Spleen (tissue), 7 donors: ENCODE results near the gene STK24.

Source experiments
- CTCF ChIP-seq, 11 experiments: fragments of 200-600 bp in 7 of 11; fragments of 450-650 bp in 4 of 11; sonication (generic) in 4 of 11; IDR thresholded peaks in 8 of 11; conservative IDR thresholded peaks in 3 of 11; 1 replicate in 7 of 11; 2 replicates in 4 of 11; pipeline versions ENCODE4 v1.4.0 to v1.8.0; 2016 to 2021; ENCODE audit warnings: antibody characterized with exemption in 11 of 11, inconsistent platforms in 4 of 11, mild to moderate bottlenecking in 1 of 11
- POLR2A ChIP-seq, 3 donors: fragments of 450-650 bp; IDR thresholded peaks; one replicate each; pipeline ENCODE4 v1.5.1; 2017; ENCODE audit warnings: antibody characterized with exemption in 3 of 3, mild to moderate bottlenecking in 1 of 3
- POLR2AphosphoS5 ChIP-seq, 3 donors: sonication (generic); formaldehyde crosslinking; IDR thresholded peaks; one replicate each; pipeline ENCODE4 v1.5.1; 2017; ENCODE audit warnings: antibody characterized with exemption in 3 of 3
- donor health status: DM: no; HTN: no; CAD: no; lungs with moderate emphysema.
- donor health status: DM: no; HTN: no; CAD: no.
- donor health status: DM: no; HTN: no; CAD: no.

- no peak for TF ChIP-seq CTCF (IDR thresholded peaks at IDR 0.05 in 8 of 11, conservative IDR thresholded peaks at IDR 0.05 in 3 of 11)
- no peak for TF ChIP-seq POLR2A (IDR thresholded peaks at IDR 0.05)
- no peak for TF ChIP-seq POLR2AphosphoS5 (IDR thresholded peaks at IDR 0.05)
Observed at GRCh38 chr13:98401934-98402333, 175.0 kb downstream of the STK24 start.
